ENCODE results near the gene PDGFA.

Gene PDGFA

DNA sequence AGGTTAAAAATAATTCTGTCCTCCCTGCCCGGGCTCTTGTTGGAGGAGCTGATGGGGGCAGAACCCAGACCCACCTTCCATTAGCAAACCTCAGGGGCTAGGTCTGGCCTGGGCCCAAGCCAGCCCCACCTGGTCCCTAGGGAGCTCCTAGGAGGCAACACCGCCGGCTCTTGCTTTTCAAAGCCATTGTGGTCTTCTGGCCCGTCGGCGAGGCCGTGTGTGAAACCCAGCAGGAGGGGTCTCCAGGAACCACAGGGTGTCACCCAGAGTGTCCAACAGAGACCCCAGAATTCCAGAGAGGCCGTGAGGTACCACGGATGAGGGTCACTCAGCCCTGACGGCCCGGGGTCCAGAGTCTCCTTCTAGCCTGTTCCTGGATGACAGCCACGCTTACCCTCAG lies 16.6 kb upstream of the PDGFA start:
- DNase-seq (ENCODE audit: low read depth), result no peak

DNA sequence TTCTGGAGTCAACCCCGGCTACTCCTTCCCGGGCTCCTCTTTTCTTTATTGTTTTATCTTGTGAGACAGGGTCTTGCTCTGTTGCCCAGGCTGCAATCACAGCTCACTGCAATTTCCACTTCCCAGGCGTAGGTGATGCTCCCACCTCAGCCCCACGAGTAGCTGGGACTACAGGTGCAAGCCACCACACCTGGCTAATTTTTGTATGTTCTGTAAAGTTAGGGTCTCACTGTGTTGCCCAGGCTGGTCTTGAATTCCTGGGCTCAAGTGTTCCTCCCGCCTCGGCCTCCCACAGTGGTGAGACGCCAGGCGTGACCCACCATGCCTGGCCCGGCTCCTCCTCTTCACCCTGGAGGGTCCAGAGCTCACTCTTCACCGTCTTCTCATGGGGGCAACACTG lies 15.3 kb upstream of the PDGFA start:
- DNase-seq (ENCODE audit: low read depth), result no peak

DNA sequence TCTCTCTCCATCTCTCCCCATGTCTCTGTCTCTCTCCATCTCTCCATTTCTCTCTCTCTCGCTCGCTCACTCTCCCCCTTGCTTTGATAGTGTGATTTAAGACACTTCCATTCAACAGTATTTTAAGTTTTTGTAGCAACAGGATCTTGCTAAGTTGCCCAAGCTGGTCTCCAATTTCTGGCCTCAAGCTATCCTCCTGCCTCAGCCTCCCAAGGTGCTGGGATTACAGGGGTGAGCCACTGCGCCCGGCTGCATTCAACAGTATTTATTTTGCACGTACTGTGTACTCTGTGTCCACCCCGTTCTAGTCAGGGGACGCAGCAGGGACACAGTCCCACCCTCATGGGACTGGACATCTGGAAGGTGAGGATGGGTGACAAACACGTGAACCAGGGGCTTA lies 14.4 kb upstream of the PDGFA start:
- DNase-seq (ENCODE audit: low read depth), result no peak

DNA sequence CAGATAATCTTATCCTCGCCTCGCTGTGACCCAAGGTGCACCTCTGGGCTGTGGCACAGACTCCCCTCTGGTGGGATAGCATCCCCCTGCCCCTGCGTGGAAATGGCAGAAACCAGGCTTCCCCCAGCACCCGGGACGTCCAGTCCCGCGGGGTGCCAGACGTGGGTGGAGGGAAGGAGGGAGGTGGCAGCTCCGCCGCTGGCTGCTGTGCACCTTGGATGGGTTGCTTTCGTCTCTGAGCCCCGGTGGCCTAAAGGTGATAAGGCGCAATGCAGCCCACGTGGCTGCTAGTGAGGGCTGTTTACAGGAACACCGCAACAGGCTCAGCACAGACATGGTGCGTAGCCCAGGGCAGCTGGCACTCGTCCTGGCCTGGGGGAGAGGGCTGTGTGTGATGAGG lies 13.6 kb upstream of the PDGFA start:
- DNase-seq (ENCODE audit: low read depth), result no peak

DNA sequence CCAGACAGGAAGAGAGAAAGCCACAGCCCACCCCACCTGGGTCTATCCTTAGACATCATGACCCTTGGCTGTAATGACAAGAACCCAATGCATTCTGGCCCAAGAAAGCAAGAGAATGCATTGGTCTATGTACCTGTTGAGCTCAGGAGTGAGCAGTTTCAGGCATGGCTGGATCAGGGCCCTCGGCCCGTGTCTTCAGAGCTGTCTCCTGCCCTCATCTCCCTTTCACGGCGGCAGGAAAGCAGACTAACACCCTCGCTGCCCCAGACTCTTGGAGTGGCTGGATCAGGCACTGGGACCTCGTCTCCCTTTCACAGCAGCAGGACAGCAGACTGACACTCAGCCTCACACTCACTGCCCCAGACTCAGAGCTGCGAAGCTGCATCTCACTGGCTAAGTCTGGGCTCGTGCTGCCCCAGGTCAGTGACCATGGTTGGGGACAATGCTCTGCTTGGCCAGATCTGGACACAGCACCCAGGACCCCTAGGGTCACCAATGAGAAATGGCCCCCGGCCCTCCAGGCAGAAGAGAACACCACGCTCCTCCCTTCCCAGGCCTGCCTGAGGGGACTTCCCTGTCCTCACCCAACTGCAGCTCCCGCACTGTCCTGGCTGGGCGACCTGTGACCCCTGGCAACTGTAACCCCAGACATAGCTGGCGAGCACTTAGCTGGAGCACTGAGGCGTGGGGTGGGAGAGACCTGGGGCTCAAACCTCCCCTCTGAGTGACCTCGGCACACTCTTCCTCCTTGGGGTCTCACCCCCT lies 12.9 kb upstream of the PDGFA start:
- DNase-seq (ENCODE audit: low read depth), result no peak

DNA sequence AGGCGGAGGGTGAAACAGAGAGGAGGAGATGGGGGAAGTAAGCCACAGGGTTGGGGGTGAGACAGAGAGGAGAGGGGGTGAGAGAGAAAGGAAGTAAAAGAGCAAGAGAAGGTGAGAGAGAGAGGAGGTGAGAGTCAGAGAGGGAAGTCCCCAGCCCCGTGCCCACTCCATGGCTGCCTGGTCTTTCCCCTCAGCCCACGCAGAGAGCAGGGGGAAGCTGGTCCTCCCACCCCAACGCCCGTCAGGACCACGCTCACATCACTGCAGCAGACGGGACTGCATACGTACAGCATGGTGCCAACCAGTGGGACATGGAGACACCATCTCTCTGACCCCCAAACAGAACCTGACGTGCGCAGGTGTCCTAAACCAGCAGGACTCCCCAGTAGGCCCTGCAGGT lies 12.1 kb upstream of the PDGFA start:
- no peak for DNase-seq (ENCODE audit: low read depth)

DNA sequence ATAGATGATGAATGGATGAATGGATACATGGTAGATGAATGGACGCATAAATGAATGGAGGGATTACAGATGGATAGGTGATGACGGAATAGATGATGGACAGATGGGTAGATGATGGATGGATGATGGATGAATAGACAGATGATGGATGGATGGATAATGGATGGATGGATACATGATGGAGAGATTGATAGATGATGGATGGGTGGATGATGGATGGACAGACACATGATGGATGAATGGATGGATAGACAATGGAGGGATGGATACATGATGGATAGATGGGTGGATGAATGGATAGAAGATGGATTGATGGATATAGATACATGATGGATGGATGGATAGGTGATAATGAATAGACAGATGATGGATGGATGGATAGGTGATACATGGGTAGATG lies 8.8 kb upstream of the PDGFA start:
- no peak for DNase-seq (ENCODE audit: low read depth)

DNA sequence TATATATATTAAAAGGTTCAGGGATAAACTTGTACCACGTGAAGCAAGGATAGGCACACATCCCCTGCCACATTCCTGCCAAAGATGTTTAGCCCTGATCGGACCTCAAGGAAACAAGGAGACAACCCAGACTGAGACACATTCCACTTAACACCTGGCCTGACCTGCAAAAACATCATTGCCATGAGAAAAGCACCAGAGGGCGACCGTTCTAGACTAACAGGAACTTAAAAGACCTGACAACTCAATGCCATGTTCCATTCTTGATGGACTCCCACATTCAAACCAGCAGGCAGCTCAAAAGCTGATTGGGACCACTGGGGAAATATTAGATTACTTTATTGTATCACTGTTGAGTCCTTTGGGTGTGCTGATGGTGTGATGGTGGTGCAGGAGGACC lies 8.1 kb upstream of the PDGFA start:
- no peak for DNase-seq (ENCODE audit: low read depth)

DNA sequence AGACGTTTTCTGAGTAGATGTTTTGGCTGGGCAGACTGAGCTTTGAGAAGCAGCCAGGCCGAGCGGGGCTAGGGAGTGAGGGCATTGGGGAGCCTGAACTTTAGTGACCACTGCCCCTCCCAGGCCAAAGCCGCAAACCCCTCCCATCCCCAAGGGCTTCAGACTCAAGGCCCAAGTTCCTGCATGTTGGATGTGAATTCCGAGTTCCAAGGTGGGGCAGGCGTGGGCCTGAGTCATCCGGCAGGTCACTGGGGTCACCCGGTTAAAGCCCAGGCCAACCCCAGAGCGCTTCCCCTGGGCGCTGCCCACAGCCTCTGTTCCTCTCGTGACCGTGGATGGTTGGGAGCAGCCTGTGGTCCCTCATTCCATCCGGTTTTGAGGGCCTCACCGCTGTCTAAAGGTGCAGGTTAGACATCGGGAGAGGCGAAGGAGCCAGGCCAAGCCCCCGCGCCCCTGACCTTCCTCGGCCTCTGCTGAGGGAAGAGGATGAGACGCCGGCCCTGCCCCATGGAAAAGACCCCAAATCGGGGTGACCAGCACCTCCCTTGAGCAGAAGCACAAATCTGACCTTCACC lies 6.9 kb upstream of the PDGFA start:
- DNase-seq (ENCODE audit: low read depth), result no peak

DNA sequence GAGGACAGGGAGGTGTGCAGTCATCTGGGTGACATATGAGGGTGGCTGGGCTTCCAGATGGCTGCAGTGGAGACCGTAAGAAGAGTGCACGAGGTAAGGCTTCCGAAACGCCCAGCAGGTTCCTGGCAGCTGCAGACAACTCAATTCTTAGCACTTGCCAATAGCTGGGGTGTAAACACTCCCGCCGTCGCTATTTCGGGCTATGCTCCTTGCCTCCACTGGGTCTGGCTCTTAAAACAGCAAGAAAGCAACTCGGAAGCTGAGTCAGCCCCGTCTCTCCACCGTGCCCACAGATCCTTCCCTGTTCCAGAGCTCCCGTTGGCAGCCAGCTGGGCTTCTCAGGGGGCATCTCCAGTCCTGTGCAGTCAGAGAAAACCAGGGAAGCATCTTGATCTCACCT lies 6.1 kb upstream of the PDGFA start:
- DNase-seq (ENCODE audit: low read depth), result no peak

DNA sequence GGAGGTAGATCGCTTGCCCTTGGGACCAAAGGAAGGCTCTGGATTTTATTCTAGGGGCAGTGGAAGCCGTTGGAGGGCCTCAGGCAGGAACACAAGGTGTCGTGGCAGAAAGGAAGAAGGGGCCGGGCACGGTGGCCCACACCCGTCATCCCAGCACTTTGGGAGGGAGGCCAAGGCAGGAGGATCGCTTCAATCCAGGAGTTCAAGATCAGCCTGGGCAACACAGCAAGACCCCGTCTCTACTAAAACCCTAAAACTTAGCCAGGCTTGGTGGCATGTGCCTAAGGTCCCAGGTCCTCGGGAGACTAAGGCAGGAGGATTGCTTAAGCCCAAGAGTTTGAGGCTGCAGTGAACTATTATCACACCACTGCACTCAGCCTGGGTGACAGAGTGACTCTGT lies 5.2 kb upstream of the PDGFA start:
- DNase-seq (ENCODE audit: low read depth), result no peak

DNA sequence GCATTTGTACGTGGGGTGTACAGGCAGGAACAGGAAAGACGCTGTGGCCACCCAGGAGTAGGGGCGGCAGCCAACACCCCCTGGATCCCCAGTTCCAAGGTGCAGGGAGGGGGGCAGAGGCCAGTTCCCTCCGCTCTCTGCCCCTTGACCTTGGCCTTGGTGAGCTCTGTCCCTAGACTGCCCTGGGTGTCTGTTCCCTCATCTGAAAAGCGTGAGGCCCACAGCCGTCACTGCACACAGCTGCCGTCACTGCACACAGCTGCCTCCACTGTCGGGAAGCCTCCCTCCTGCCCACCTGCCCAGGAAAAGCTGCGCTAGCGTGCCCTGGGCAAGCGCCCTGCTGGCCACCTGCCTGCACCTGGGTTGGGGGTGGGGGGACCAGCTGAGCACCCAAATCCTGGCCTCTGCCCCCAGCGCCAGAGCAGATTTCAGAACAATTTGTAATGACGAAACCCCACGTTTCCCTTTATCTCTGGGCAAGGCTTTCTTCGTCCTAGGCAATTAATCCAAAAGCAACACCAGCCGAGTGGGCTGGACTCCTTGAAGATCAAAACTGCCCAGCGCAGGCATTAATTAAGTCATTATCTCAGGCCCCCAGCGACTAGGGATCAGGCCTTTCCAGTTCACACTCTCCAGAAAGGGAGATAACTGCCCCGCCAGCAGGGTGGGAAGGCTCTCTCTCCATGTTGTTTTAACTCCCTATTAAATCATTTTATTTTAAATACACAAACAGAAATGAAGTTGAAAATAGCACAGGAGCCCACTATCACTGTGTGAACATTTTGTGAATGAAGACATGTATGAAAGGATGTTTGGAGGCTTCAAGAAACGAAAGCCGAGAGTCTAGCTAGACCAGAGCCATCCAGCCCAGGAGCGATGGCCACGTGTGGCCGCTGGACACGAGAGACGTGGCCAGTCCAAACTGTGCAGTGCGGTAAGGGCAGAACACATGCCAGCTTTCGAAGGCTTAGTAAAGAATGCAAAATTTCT lies 4.0 kb upstream of the PDGFA start:
- no peak for DNase-seq (ENCODE audit: low read depth)

DNA sequence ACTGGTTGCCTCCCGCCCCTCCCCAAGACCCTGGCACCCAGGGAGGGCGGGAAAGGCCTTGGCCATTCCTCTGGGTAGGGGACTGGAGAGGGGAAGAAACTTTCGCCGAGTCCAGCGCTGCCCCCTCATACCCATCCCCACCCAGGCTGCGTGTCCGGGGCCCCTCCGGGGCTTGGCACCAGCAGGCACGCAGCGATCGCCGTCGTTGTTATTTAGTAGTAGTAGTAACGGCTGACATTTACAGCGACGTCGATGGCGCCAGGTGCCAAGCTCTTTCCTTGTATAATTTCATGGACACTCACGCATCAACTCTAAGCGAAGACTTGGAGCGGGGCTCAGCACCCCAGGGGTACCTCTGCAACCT lies 3.3 kb upstream of the PDGFA start:
- DNase-seq (ENCODE audit: low read depth), result no peak

DNA sequence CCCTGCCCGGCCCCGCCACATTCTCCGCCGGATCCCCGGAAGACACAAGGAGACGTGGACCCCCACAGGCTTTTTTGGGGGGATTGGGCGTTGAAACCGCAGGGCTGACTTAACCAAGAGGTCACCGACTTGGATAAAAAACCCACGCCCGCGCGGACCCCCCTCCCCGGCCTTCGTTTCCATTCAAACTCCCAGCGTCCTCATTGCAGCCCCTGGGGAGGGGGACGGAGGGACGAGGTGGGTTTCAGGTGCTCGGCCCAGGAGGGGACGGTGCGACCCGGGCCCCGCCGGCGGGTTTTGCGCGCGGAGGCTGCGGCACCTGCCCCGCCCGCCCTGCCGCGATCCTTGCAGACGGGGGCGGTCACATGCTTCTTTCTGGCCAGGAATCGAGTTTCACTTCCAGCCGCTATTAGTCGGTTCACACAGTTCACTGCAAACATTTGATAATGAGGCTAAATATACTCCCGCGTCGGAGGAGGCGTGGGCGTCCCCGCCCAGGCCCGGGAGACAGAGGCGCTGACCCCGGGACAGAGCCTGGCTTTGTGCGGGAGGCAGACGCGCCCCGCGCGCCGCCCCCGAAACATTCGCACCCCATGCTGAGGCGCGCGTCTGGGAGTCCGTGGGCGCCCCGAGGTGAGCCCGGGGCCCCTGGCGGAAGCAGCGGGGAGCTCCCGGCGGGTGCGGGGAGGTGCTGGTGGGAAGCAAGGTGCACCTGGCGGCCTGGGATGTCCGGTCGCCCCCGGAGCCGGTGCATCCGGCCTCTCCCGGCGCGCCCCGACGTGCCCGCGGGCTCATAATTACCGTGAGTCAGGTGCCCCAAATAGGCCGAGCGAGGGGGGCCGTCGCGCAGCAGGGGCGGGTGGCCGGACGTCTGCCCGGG lies 2.7 kb upstream of the PDGFA start:
- no peak for DNase-seq (ENCODE audit: low read depth)

DNA sequence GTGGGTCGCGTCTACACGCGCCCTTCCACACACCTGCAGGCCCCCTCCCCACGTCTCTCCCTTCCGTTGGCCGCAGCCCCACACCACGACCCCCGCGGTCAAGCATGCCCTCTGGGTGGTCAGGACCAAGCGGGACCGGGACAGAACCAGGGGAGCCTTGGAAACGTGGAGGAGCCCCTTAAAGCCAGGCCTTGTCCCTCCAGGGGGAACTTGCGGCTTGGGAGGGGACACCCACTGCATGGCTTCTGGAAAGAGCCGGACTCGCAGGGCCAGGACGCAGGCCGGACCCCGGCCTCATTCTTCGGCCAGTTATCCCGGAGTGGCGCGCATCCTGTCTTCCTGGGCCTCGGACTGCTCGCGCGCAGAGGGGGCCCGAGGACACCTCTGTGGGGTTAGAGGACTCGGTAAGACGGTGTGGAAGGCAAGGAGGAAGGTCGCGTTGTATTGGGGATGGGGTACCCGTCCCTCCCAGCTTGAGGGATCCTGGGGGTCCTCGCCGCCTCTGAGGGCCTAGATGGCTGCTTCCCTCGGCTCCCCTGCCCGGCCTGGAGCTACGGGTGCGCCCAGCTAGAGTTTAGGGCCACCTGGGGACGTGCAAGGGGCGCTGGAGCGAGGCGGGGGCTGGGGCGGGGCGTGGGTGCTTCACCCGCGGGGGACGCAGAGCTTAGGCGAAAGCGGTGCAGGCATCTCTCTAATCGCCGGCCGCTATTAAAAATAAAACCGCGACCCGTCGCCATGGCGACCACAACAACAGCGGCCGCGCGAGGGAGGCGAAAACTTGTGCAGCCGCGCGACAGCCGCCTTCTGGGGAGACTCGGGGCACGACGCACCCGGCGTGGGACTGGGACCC lies 1.8 kb upstream of the PDGFA start:
- no peak for DNase-seq (ENCODE audit: low read depth)

DNA sequence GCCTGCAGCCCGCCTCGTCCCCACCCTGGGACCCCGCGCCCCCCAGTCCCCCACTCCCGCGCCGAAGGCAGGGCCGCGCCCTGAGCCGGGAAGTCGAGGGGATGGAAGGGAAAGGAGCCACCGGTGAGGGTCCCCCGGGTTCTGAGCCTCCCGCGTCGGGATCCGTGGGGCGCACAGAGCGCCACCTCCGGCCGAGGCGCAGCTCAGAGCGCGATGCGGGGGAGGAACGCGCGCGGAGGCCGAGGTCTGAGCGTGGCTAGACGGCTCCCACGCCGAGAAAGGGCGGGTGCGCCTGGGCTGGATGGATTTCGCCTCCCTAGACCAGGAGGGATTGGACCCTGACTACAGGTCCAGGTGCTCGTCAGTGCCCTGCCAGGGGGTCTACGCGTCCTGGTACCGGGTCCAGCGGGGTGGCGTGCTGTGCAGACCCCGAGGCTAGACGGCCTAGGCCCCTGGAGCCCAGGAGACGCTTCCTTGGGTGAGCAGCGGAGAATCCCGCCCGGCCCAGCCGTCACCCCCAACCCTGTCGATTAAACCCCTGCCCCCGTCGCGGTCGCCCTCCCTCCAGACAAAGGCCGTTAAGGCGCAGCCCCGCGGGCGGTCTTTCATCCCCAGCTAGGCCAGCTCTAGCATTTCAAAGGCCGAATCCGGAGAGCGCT lies 986 bp upstream of the PDGFA start:
- DNase-seq (ENCODE audit: low read depth), result no peak

DNA sequence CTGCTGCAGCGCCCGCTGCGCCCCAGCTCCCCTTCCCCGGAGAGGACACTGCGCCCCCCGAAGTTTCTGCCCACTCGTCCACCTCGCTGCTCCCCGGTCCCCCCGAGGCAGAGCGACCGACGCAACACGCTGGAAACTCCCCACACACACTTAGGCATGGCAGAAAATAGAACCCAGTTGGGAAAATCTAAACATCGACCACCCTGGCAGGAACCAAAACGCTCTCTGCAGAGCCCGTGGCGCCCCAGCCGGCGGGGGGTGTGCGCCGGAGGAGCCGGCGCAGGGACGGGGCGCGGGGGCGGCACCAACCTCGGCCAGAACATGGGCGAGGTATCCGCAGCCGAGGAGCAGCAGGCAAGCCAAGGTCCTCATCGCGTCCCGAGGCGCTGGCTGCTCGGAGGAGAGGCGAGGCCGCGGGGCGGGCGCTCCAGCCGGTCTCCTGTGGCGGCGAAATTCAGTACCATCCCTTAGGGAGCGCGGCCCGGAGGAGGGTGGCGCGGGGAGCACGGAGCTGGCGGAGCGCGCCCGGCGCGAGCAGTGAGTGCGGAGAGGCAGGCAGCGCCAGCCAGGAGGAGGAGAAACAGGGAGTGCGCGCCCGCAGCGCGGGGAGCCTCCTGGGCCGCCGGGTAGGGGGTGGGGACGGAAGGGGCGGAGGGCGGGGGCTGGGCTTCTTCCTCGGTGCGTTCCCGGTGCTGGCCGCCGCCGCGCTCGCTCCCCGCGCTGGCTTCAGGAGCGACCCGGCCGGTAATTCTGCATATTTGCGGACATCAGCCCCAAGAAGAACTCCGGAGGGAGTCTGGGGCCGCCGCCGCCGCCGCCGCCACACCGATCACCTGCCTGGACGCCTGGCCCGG lies 789 bp downstream of the PDGFA start:
- DNase-seq (ENCODE audit: low read depth), result no peak

DNA sequence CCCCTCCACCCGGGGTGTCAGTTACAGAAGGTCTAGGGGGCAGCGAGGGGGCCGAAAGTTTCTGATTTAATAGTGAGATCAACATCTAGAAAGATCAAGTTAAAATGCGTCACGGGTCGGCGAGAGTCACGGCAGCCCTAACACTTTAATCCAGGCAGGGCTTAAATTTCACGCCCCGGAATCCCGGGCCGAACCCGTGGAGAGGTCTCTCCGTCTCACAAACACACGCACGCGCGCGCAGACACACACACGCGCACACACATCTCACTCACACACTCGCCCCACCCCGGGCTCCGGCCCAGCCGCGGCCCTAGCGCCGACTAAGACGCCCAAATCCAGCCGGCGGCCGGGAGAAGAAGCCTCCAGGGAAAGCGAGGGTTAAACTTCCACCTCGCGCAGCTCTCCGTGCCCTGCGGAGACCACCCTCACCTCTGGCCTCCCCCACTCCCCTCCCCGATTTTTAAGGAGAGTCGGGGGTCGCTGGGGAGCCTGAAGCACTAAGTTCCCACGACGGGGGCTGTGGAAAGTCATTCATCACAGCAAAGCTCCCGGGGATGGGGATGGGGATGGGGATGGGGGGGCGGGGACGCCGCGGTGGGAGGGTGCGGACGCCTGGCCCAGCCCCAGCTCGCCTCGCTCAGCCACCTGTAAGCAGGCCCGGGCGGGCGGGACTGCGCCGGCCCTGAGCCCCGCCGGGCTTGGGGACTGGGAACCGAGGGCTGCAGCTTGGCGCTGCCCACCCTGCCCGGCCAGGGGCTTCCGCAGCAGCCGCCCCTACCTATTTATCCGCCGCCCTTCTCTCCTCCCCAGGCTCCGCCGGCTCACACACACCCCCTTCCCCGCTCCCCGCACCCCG lies 1.6 kb downstream of the PDGFA start:
- DNase-seq (ENCODE audit: low read depth), result no peak
